Measurements from ENCODE around the gene DAD1.
A peak's percentile ranks its signal among the peaks of the same experiment; 100 is the strongest.
"Not testable (repeated sequence)": the region's sequence is repeated elsewhere in the genome, so short reads cannot be mapped to it uniquely, and the experiment has no call there.

DAD1 gene

GRCh38 chr14:22556021-22556989, 32.7 kb downstream of the DAD1 start:
- DNase-seq: peak; percentile 53 to 56
- TF ChIP-seq GATA1 (IDR thresholded peaks at IDR 0.05; ENCODE audit: low read depth, low read length): no peak
- TF ChIP-seq POLR2A (IDR thresholded peaks at IDR 0.05; ENCODE audit: low read length): peak; percentile 11

- TF ChIP-seq GATA1 (IDR thresholded peaks at IDR 0.05; ENCODE audit: low read depth, low read length) (no peak), POLR2A (IDR thresholded peaks at IDR 0.05; ENCODE audit: low read length) (no peak)
- no peak for DNase-seq
These were observed 33.5 kb downstream of the DAD1 start for GRCh38 chr14:22555384-22556011.

- DNase-seq: no peak
- TF ChIP-seq GATA1 (IDR thresholded peaks at IDR 0.05; ENCODE audit: low read depth, low read length) (no peak), POLR2A (IDR thresholded peaks at IDR 0.05; ENCODE audit: low read length) (no peak)
These were observed 34.3 kb downstream of the DAD1 start for GRCh38 chr14:22554498-22555383.

GRCh38 chr14:22553861-22554497, 35.0 kb downstream of the DAD1 start:
- not testable (repeated sequence) for DNase-seq

GRCh38 chr14:22553445-22553844, 35.6 kb downstream of the DAD1 start:
- TF ChIP-seq POLR2A (IDR thresholded peaks at IDR 0.05; ENCODE audit: low read length) (no peak), GATA1 (IDR thresholded peaks at IDR 0.05; ENCODE audit: low read depth, low read length) (no peak)
- DNase-seq: no peak

GRCh38 chr14:22552827-22553076, 36.3 kb downstream of the DAD1 start:
- DNase-seq: no peak
- TF ChIP-seq GATA1 (IDR thresholded peaks at IDR 0.05; ENCODE audit: low read depth, low read length): no peak
- TF ChIP-seq POLR2A (IDR thresholded peaks at IDR 0.05; ENCODE audit: low read length): no peak

GRCh38 chr14:22552001-22552826, 36.8 kb downstream of the DAD1 start:
- DNase-seq: no peak
- TF ChIP-seq POLR2A (IDR thresholded peaks at IDR 0.05; ENCODE audit: low read length) (no peak), GATA1 (IDR thresholded peaks at IDR 0.05; ENCODE audit: low read depth, low read length) (no peak)

GRCh38 chr14:22551605-22551997, 37.4 kb downstream of the DAD1 start:
- TF ChIP-seq GATA1 (IDR thresholded peaks at IDR 0.05; ENCODE audit: low read depth, low read length): no peak
- no peak for TF ChIP-seq POLR2A (IDR thresholded peaks at IDR 0.05; ENCODE audit: low read length)
- no peak for DNase-seq

- DNase-seq: no peak
- TF ChIP-seq POLR2A (IDR thresholded peaks at IDR 0.05; ENCODE audit: low read length): no peak
- TF ChIP-seq GATA1 (IDR thresholded peaks at IDR 0.05; ENCODE audit: low read depth, low read length): no peak
These were observed 38.9 kb downstream of the DAD1 start for GRCh38 chr14:22549981-22550673.

- no peak for DNase-seq
- TF ChIP-seq POLR2A (IDR thresholded peaks at IDR 0.05; ENCODE audit: low read length) (no peak), GATA1 (IDR thresholded peaks at IDR 0.05; ENCODE audit: low read depth, low read length) (no peak)
These were observed 39.6 kb downstream of the DAD1 start for GRCh38 chr14:22549324-22549962.

GRCh38 chr14:22547948-22548750, 40.9 kb downstream of the DAD1 start:
- no peak for DNase-seq
- TF ChIP-seq GATA1 (IDR thresholded peaks at IDR 0.05; ENCODE audit: low read depth, low read length) (no peak), POLR2A (IDR thresholded peaks at IDR 0.05; ENCODE audit: low read length) (no peak)
